Activated CD4-positive, alpha-beta memory T cell treated with anti-CD3 and anti-CD28 coated beads for 36 hours (primary cell): Measurements from ENCODE around the gene PPM1H. TPM values are rescaled to one million over a fixed set of nuclear protein-coding genes. Genes with fewer than 3 reads are reported as not detected.
A peak's percentile ranks its signal among the peaks of the same experiment; 100 is the strongest.
"Not testable (repeated sequence)": the region's sequence is repeated elsewhere in the genome, so short reads cannot be mapped to it uniquely, and the experiment has no call there.

Experiments
- CTCF ChIA-PET: fragments of 350-600 bp; sonication (Branson Sonifier 250); formaldehyde crosslinking; loops from one replicate; lab custom pipeline; 2021; ENCODE audit warnings: antibody characterized with exemption, inconsistent platforms; lab: Charles Lee
- POLR2A ChIA-PET: fragments of 350-600 bp; sonication (Branson Sonifier 250); formaldehyde crosslinking; loops from one replicate; lab custom pipeline; 2021; ENCODE audit warnings: antibody characterized with exemption; lab: Charles Lee
- DNase-seq: peaks from one replicate; pipeline ENCODE4 v3.0.0-alpha.2; 2020
- H3K27ac Mint-ChIP-seq: one replicate; pipeline ENCODE4 v1.8.0; 2021; ENCODE audit warnings: mixed read lengths
- H3K27me3 Mint-ChIP-seq: one replicate; pipeline ENCODE4 v1.8.0; 2021; ENCODE audit warnings: mixed read lengths
- H3K36me3 Mint-ChIP-seq: one replicate; pipeline ENCODE4 v1.8.0; 2021; ENCODE audit warnings: mixed read lengths
- H3K4me1 Mint-ChIP-seq: one replicate; pipeline ENCODE4 v1.8.0; 2021; ENCODE audit warnings: low read depth, mixed read lengths
- H3K4me3 Mint-ChIP-seq: one replicate; pipeline ENCODE4 v1.8.0; 2021; ENCODE audit warnings: mild to moderate bottlenecking, mixed read lengths
- H3K9me3 Mint-ChIP-seq: one replicate; pipeline ENCODE4 v1.8.0; 2021; ENCODE audit warnings: mixed read lengths
- intact Hi-C: fragments of 100-400 bp; cut with micrococcal nuclease; formaldehyde crosslinking; loops from one replicate; pipeline ENCODE4 v1.15.1; 2023
- total RNA-seq, 2 experiments: library from RNA; stranded (reverse); gene quantifications; one replicate each; pipeline ENCODE4 v1.2.3, GENCODE V29; 2021

Gene PPM1H
- not detected for total RNA-seq

- no peaks in the 10 kb centered on the region for H3K36me3 Mint-ChIP-seq
- H3K27ac Mint-ChIP-seq, result no peak within 1 kb of the TSS
- peaks cover 29% of the 10 kb centered on the region for H3K27me3 Mint-ChIP-seq
- peak; percentile 39 for DNase-seq
- intact Hi-C loops, result no loop called here
- POLR2A ChIA-PET, result no interaction called here
- peaks cover 12% of the 10 kb centered on the region for H3K4me1 Mint-ChIP-seq
- no peaks in the 10 kb centered on the region for H3K9me3 Mint-ChIP-seq
- H3K4me3 Mint-ChIP-seq, result peak within 1 kb of the TSS; percentile 62
- CTCF ChIA-PET, result interaction anchor here (0.7 to 1.2 kb wide), 3 partner anchors 16 to 914 kb away, joined by 3 to 4 read pairs (median 3); no protein-coding TSS in a partner anchor
Observed at GRCh38 chr12:62934799-62935674, at the start of gene PPM1H. Gene PPM1H, minus strand, starts transcription at chr12:62935150. Its CDS starts 414 bp downstream, at chr12:62934736.

GRCh38 chr12:62983594-62983993 lies 48.6 kb upstream of the PPM1H start:
- Mint-ChIP-seq H3K9me3 (no peaks in the 10 kb centered on the region), H3K27me3 (no peaks in the 10 kb centered on the region), H3K4me1 (no peaks in the 10 kb centered on the region), H3K36me3 (no peaks in the 10 kb centered on the region), H3K4me3 (no peak overlapping the region), H3K27ac (no peak overlapping the region)
- DNase-seq, result no peak
- intact Hi-C loops, result no loop called here
- POLR2A ChIA-PET, result no interaction called here
- CTCF ChIA-PET, result no interaction called here

- Mint-ChIP-seq H3K27me3 (peaks cover 1% of the 10 kb centered on the region), H3K27ac (no peak overlapping the region), H3K36me3 (no peaks in the 10 kb centered on the region), H3K4me1 (no peaks in the 10 kb centered on the region), H3K4me3 (no peak overlapping the region), H3K9me3 (no peaks in the 10 kb centered on the region)
- intact Hi-C loops, result no loop called here
- CTCF ChIA-PET, result no interaction called here
- POLR2A ChIA-PET, result no interaction called here
- no peak for DNase-seq
Observed at GRCh38 chr12:62978768-62979167, 43.8 kb upstream of the PPM1H start.

- H3K27ac Mint-ChIP-seq, result no peak overlapping the region
- intact Hi-C loops, result no loop called here
- ChIA-PET POLR2A (no interaction called here), CTCF (no interaction called here)
- H3K4me1 Mint-ChIP-seq, result no peaks in the 10 kb centered on the region
- no peaks in the 10 kb centered on the region for H3K36me3 Mint-ChIP-seq
- H3K9me3 Mint-ChIP-seq, result no peaks in the 10 kb centered on the region
- DNase-seq, result no peak
- peaks cover 1% of the 10 kb centered on the region for H3K27me3 Mint-ChIP-seq
- H3K4me3 Mint-ChIP-seq, result no peak overlapping the region
Observed at GRCh38 chr12:62977883-62978282, 42.9 kb upstream of the PPM1H start.

GRCh38 chr12:62977418-62977817 lies 42.5 kb upstream of the PPM1H start:
- H3K36me3 Mint-ChIP-seq, result no peaks in the 10 kb centered on the region
- H3K9me3 Mint-ChIP-seq, result no peaks in the 10 kb centered on the region
- peaks cover 1% of the 10 kb centered on the region for H3K27me3 Mint-ChIP-seq
- H3K27ac Mint-ChIP-seq, result no peak overlapping the region
- POLR2A ChIA-PET, result no interaction called here
- intact Hi-C loops, result no loop called here
- CTCF ChIA-PET, result interaction anchor here (0.6 kb wide), 1 partner anchor 19 kb away, joined by 3 read pairs; no protein-coding TSS in a partner anchor
- no peak overlapping the region for H3K4me3 Mint-ChIP-seq
- H3K4me1 Mint-ChIP-seq, result no peaks in the 10 kb centered on the region
- DNase-seq, result no peak

GRCh38 chr12:62976110-62976662 lies 41.2 kb upstream of the PPM1H start:
- H3K36me3 Mint-ChIP-seq, result no peaks in the 10 kb centered on the region
- peaks cover 1% of the 10 kb centered on the region for H3K27me3 Mint-ChIP-seq
- DNase-seq, result no peak
- POLR2A ChIA-PET, result no interaction called here
- H3K4me3 Mint-ChIP-seq, result no peak overlapping the region
- CTCF ChIA-PET, result no interaction called here
- no peak overlapping the region for H3K27ac Mint-ChIP-seq
- H3K4me1 Mint-ChIP-seq, result no peaks in the 10 kb centered on the region
- intact Hi-C loops, result no loop called here
- H3K9me3 Mint-ChIP-seq, result no peaks in the 10 kb centered on the region

- H3K9me3 Mint-ChIP-seq, result no peaks in the 10 kb centered on the region
- H3K4me1 Mint-ChIP-seq, result no peaks in the 10 kb centered on the region
- no peak overlapping the region for H3K27ac Mint-ChIP-seq
- ChIA-PET CTCF (no interaction called here), POLR2A (no interaction called here)
- H3K36me3 Mint-ChIP-seq, result no peaks in the 10 kb centered on the region
- peaks cover 1% of the 10 kb centered on the region for H3K27me3 Mint-ChIP-seq
- intact Hi-C loops, result no loop called here
- no peak for DNase-seq
- H3K4me3 Mint-ChIP-seq, result no peak overlapping the region
Observed at GRCh38 chr12:62971769-62972525, 37.0 kb upstream of the PPM1H start.

- H3K27me3 Mint-ChIP-seq, result peaks cover 1% of the 10 kb centered on the region
- intact Hi-C loops, result no loop called here
- ChIA-PET CTCF (no interaction called here), POLR2A (interaction anchor here (0.6 kb wide), 1 partner anchor 108 kb away, joined by 3 read pairs; no protein-coding TSS in a partner anchor)
- DNase-seq, result no peak
- no peaks in the 10 kb centered on the region for H3K9me3 Mint-ChIP-seq
- H3K4me1 Mint-ChIP-seq, result peaks cover 2% of the 10 kb centered on the region
- H3K36me3 Mint-ChIP-seq, result no peaks in the 10 kb centered on the region
- H3K27ac Mint-ChIP-seq, result no peak overlapping the region
- no peak overlapping the region for H3K4me3 Mint-ChIP-seq
Observed at GRCh38 chr12:62969695-62970094, 34.7 kb upstream of the PPM1H start.

- no peaks in the 10 kb centered on the region for H3K9me3 Mint-ChIP-seq
- intact Hi-C loops, result no loop called here
- CTCF ChIA-PET, result no interaction called here
- no peak overlapping the region for H3K27ac Mint-ChIP-seq
- POLR2A ChIA-PET, result no interaction called here
- H3K36me3 Mint-ChIP-seq, result no peaks in the 10 kb centered on the region
- no peak overlapping the region for H3K4me3 Mint-ChIP-seq
- H3K27me3 Mint-ChIP-seq, result peaks cover 2% of the 10 kb centered on the region
- DNase-seq, result no peak
- H3K4me1 Mint-ChIP-seq, result peaks cover 2% of the 10 kb centered on the region
Observed at GRCh38 chr12:62967701-62968100, 32.8 kb upstream of the PPM1H start.

GRCh38 chr12:62966990-62967506 lies 32.1 kb upstream of the PPM1H start:
- peaks cover 2% of the 10 kb centered on the region for H3K27me3 Mint-ChIP-seq
- no peak for DNase-seq
- H3K36me3 Mint-ChIP-seq, result no peaks in the 10 kb centered on the region
- no peak overlapping the region for H3K4me3 Mint-ChIP-seq
- H3K4me1 Mint-ChIP-seq, result peaks cover 2% of the 10 kb centered on the region
- ChIA-PET CTCF (no interaction called here), POLR2A (no interaction called here)
- H3K9me3 Mint-ChIP-seq, result no peaks in the 10 kb centered on the region
- intact Hi-C loops, result no loop called here
- H3K27ac Mint-ChIP-seq, result no peak overlapping the region

GRCh38 chr12:62966446-62966989 lies 31.6 kb upstream of the PPM1H start:
- H3K4me3 Mint-ChIP-seq, H3K4me1 Mint-ChIP-seq, H3K36me3 Mint-ChIP-seq, H3K27ac Mint-ChIP-seq, POLR2A ChIA-PET, H3K9me3 Mint-ChIP-seq, H3K27me3 Mint-ChIP-seq, CTCF ChIA-PET, intact Hi-C loops: not testable (repeated sequence)
- DNase-seq, result peak; percentile 31

GRCh38 chr12:62965700-62966099 lies 30.8 kb upstream of the PPM1H start:
- H3K9me3 Mint-ChIP-seq, intact Hi-C loops, POLR2A ChIA-PET, DNase-seq, H3K36me3 Mint-ChIP-seq, H3K27me3 Mint-ChIP-seq, H3K4me1 Mint-ChIP-seq, H3K4me3 Mint-ChIP-seq, CTCF ChIA-PET, H3K27ac Mint-ChIP-seq: not testable (repeated sequence)
